A549 (cell line): ENCODE results near the gene GUCA1A. TPM values are rescaled to one million over a fixed set of nuclear protein-coding genes. Genes with fewer than 3 reads are reported as not detected.

Experiments
- ATAC-seq, 2 experiments: fragments of 200-7000 bp in 1 of 2; fragments of >200 bp in 1 of 2; cut with Nextera tagmentation in 1 of 2; cut with Tn5 transposase in 1 of 2; 3 replicates each; pipeline versions ENCODE4 v1.8.0 to v1.9.1; 2018 to 2020; ENCODE audit warnings: mild to moderate bottlenecking in 1 of 2, moderate library complexity in 1 of 2
- CTCF ChIA-PET: fragments of 300-600 bp; sonication (Branson Sonifier 250); formaldehyde crosslinking; extraction: SDS; loops from one replicate; lab custom pipeline; 2021; ENCODE audit warnings: antibody characterized with exemption, inconsistent platforms; lab: Yijun Ruan, JAX
- POLR2A ChIA-PET: fragments of 350-600 bp; formaldehyde crosslinking; extraction: SDS; loops from one replicate; lab custom pipeline; 2021; ENCODE audit warnings: antibody characterized with exemption, inconsistent platforms; lab: Yijun Ruan, JAX
- DNase-seq, 2 experiments: peaks; one replicate each; pipeline versions ENCODE4 v3.0.0 to v3.0.0-alpha.2; 2011 to 2016; ENCODE audit warnings: low read depth in 1 of 2, low spot score in 1 of 2
- FAIRE-seq: peaks from 2 replicates; lab custom pipeline; 2011; peaks lifted over from hg19 to GRCh38; lab: Jason Lieb, UNC
- H3K27ac ChIP-seq, 2 experiments: fragments of >200 bp; sonication (Bioruptor Twin); formaldehyde crosslinking; 3 replicates each; pipeline ENCODE4 v1.5.1; 2016 to 2017
- H3K4me1 ChIP-seq: fragments of >200 bp; sonication (Bioruptor Twin); formaldehyde crosslinking; 3 replicates; pipeline ENCODE4 v1.6.1; 2016
- H3K4me2 ChIP-seq: fragments of >200 bp; sonication (Bioruptor Twin); formaldehyde crosslinking; 3 replicates; pipeline ENCODE4 v1.6.1; 2016
- H3K4me3 ChIP-seq: fragments of >200 bp; sonication (Bioruptor Twin); formaldehyde crosslinking; 3 replicates; pipeline ENCODE4 v1.5.1; 2016
- H3K9me3 ChIP-seq: fragments of >200 bp; sonication (Bioruptor Twin); formaldehyde crosslinking; 3 replicates; pipeline ENCODE4 v1.6.1; 2016
- BHLHE40 ChIP-seq: IDR thresholded peaks from 2 replicates; pipeline ENCODE4 v1.6.1; 2012; ENCODE audit warnings: low read depth, low read length, inconsistent platforms
- ESRRA ChIP-seq: fragments of 150-350 bp; IDR thresholded peaks from 2 replicates; pipeline ENCODE4 v1.6.1; 2014; ENCODE audit warnings: mild to moderate bottlenecking, low read length, borderline replicate concordance
- HDAC2 ChIP-seq: fragments of 200-600 bp; sonication (generic); IDR thresholded peaks from 2 replicates; pipeline ENCODE4 v1.6.1; 2016
- HEYL ChIP-seq: fragments of 250-450 bp; sonication (Bioruptor Pico); IDR thresholded peaks from 2 replicates; pipeline ENCODE4 v1.8.0; 2021; ENCODE audit warnings: mild to moderate bottlenecking, moderate library complexity
- JUN ChIP-seq, 2 experiments: fragments of >200 bp; sonication (Bioruptor Twin); formaldehyde crosslinking; IDR thresholded peaks; 2 replicates in 1 of 2; 3 replicates in 1 of 2; pipeline ENCODE4 v1.6.1; 2016 to 2017
- JUNB ChIP-seq: fragments of >200 bp; sonication (Bioruptor Twin); formaldehyde crosslinking; IDR thresholded peaks from 2 replicates; pipeline ENCODE4 v1.6.1; 2016
- MAFK ChIP-seq: fragments of 450-650 bp; IDR thresholded peaks from 2 replicates; pipeline ENCODE4 v1.6.1; 2014; ENCODE audit not compliant: partially characterized antibody
- MAZ ChIP-seq: fragments of 150-350 bp; IDR thresholded peaks from 2 replicates; pipeline ENCODE4 v1.6.1; 2014; ENCODE audit warnings: antibody characterized with exemption, low read depth, low read length, borderline replicate concordance
- NFE2L2 ChIP-seq: fragments of 150-350 bp; conservative IDR thresholded peaks from 2 replicates; pipeline ENCODE4 v1.6.1; 2014; ENCODE audit warnings: low read length
- NR3C1 ChIP-seq: fragments of >200 bp; sonication (Bioruptor Twin); formaldehyde crosslinking; IDR thresholded peaks from 3 replicates; pipeline ENCODE4 v1.6.1; 2017
- PHF8 ChIP-seq: fragments of 200-600 bp; sonication (generic); IDR thresholded peaks from 2 replicates; pipeline ENCODE4 v1.6.1; 2016; ENCODE audit warnings: low read depth, mild to moderate bottlenecking, antibody characterized with exemption, moderate library complexity, borderline replicate concordance
- POLR2A ChIP-seq: IDR thresholded peaks from 2 replicates; pipeline ENCODE4 v1.6.1; 2012; ENCODE audit warnings: mild to moderate bottlenecking, low read length
- RAD21 ChIP-seq, 2 experiments: fragments of >200 bp in 1 of 2; sonication (Bioruptor Twin) in 1 of 2; formaldehyde crosslinking in 1 of 2; IDR thresholded peaks in 1 of 2; conservative IDR thresholded peaks in 1 of 2; 2 replicates in 1 of 2; 3 replicates in 1 of 2; pipeline ENCODE4 v1.6.1; 2012 to 2018; ENCODE audit warnings: inconsistent platforms in 1 of 2
- RFX5 ChIP-seq: fragments of 450-650 bp; IDR thresholded peaks from 2 replicates; pipeline ENCODE4 v1.7.1; 2014; ENCODE audit warnings: antibody characterized with exemption, mild to moderate bottlenecking, moderate library complexity
- SREBF2 ChIP-seq: fragments of 450-650 bp; IDR thresholded peaks from 2 replicates; pipeline ENCODE4 v1.6.1; 2014; ENCODE audit warnings: mild to moderate bottlenecking, moderate library complexity
- TP53 ChIP-seq: fragments of 250-450 bp; sonication (Bioruptor Pico); IDR thresholded peaks from 2 replicates; pipeline ENCODE4 v1.5.0; 2021; ENCODE audit warnings: mild to moderate bottlenecking, moderate library complexity
- ZC3H11A ChIP-seq: fragments of 450-650 bp; IDR thresholded peaks from 2 replicates; pipeline ENCODE4 v1.6.1; 2014; ENCODE audit warnings: antibody characterized with exemption, mild to moderate bottlenecking
- WGBS: methylation state at CpG from one replicate; pipeline ENCODE4 v1.1.6; 2017; ENCODE audit errors: missing lambda C conversion rate; 5-methylcytosine and 5-hydroxymethylcytosine counted together
- polyA plus RNA-seq, 4 experiments: library from polyadenylated mRNA; depleted of rRNA in 3 of 4; stranded (reverse); fragments of >200 nt; fragmentation: RNase III in 1 of 4; extraction: RNeasy Plus Mini Kit Qiagen cat#74134 plus additional on column Dnase treatment in 1 of 4; gene quantifications; 2 replicates in 3 of 4; 3 replicates in 1 of 4; pipeline ENCODE4 v1.2.3, GENCODE V29; 2011 to 2017
- TF ChIP-seq, protein P1 (sequence below): fragments of 200-600 bp; sonication (generic); IDR thresholded peaks from 2 replicates; pipeline ENCODE4 v1.6.1; 2016; ENCODE audit warnings: antibody characterized with exemption, mild to moderate bottlenecking, moderate library complexity
- TF ChIP-seq, protein P2 (sequence below): IDR thresholded peaks from 2 replicates; pipeline ENCODE4 v1.6.1; 2012; ENCODE audit warnings: low read depth, borderline replicate concordance
- TF ChIP-seq, protein P3 (sequence below): fragments of >200 bp; sonication (Bioruptor Twin); formaldehyde crosslinking; IDR thresholded peaks from 2 replicates; pipeline ENCODE4 v1.6.1; 2016
- TF ChIP-seq, protein P4 (sequence below): fragments of 450-650 bp; IDR thresholded peaks from 2 replicates; pipeline ENCODE4 v1.6.1; 2014; ENCODE audit warnings: antibody characterized with exemption
- TF ChIP-seq, protein P5 (sequence below): fragments of 250-450 bp; sonication (Bioruptor Pico); IDR thresholded peaks from 2 replicates; pipeline ENCODE4 v1.5.0; 2020; ENCODE audit warnings: low read depth, mild to moderate bottlenecking, moderate library complexity
- TF ChIP-seq, protein P6 (sequence below): fragments of >200 bp; sonication (Bioruptor Twin); formaldehyde crosslinking; IDR thresholded peaks from 3 replicates; pipeline ENCODE4 v1.5.1; 2016

Gene GUCA1A
- polyA plus RNA-seq, 2 of the 4 experiments (the other 2 are of a cell fraction), result not detected

DNA sequence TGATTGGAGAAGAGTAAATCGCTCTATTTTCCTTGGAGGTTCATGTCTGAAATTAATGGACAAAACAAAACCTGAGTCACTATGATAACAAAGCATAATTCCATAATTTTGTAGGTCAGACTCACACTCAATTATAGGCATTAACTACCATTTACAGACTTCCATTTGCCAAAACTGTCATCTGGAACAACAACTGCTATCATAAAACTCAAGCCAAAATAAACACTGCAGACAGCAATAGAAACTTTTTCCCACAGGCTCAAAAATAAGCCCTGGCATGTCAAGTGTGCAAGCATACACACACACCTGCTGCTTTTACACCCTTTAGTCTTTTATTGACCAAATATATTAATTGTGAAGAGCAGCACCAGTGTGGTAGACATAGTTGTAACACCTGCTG, 37.4 kb downstream of the GUCA1A start:
- Histone ChIP-seq H3K27ac (0 out of 6 replicates have a peak overlapping the region, but pooled peaks of 1 of the 2 experiments have one; percentile 26), H3K4me1 (peaks cover 23% of the 10 kb centered on the region), H3K9me3 (no peaks in the 10 kb centered on the region), H3K4me2 (no peak overlapping the region), H3K4me3 (no peak overlapping the region)
- ChIA-PET POLR2A (no interaction called here), CTCF (no interaction called here)
- no peak for ATAC-seq
- 78% methylated on average over 1 of the region's 1 CpG for WGBS
- TF ChIP-seq, protein P1, sequence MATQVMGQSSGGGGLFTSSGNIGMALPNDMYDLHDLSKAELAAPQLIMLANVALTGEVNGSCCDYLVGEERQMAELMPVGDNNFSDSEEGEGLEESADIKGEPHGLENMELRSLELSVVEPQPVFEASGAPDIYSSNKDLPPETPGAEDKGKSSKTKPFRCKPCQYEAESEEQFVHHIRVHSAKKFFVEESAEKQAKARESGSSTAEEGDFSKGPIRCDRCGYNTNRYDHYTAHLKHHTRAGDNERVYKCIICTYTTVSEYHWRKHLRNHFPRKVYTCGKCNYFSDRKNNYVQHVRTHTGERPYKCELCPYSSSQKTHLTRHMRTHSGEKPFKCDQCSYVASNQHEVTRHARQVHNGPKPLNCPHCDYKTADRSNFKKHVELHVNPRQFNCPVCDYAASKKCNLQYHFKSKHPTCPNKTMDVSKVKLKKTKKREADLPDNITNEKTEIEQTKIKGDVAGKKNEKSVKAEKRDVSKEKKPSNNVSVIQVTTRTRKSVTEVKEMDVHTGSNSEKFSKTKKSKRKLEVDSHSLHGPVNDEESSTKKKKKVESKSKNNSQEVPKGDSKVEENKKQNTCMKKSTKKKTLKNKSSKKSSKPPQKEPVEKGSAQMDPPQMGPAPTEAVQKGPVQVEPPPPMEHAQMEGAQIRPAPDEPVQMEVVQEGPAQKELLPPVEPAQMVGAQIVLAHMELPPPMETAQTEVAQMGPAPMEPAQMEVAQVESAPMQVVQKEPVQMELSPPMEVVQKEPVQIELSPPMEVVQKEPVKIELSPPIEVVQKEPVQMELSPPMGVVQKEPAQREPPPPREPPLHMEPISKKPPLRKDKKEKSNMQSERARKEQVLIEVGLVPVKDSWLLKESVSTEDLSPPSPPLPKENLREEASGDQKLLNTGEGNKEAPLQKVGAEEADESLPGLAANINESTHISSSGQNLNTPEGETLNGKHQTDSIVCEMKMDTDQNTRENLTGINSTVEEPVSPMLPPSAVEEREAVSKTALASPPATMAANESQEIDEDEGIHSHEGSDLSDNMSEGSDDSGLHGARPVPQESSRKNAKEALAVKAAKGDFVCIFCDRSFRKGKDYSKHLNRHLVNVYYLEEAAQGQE, result no peak
- TF ChIP-seq JUNB (no peak), POLR2A (no peak), SREBF2 (no peak), NR3C1 (no peak), TP53 (no peak), MAFK (no peak), MAZ (no peak)
- TF ChIP-seq, protein P2, sequence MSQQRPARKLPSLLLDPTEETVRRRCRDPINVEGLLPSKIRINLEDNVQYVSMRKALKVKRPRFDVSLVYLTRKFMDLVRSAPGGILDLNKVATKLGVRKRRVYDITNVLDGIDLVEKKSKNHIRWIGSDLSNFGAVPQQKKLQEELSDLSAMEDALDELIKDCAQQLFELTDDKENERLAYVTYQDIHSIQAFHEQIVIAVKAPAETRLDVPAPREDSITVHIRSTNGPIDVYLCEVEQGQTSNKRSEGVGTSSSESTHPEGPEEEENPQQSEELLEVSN, result no peak
- TF ChIP-seq, protein P3, sequence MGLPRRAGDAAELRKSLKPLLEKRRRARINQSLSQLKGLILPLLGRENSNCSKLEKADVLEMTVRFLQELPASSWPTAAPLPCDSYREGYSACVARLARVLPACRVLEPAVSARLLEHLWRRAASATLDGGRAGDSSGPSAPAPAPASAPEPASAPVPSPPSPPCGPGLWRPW, result no peak
- DNase-seq, result no peak
- FAIRE-seq, result no peak

DNA sequence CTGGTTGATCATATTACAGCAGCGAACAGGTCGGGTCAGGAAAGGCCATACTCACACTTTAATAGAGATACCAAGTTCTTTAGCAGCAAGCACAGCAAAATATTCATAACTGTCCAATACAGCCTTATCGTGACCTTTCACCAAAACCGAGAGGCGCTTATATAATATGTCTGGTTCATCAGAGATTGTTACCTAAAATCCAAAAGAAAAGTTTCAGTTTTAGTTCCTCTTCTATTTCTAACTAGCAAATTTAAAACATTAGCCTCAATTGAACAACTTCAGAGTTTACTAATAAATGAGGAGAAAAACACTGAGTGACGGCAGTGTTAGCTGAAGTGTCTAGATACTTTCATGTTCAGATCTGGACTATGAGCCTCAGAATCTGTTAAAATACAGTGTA, 38.6 kb downstream of the GUCA1A start:
- ATAC-seq (no peak), DNase-seq (no peak)
- POLR2A ChIA-PET, result no interaction called here
- Histone ChIP-seq H3K9me3 (no peaks in the 10 kb centered on the region), H3K4me1 (peaks cover 32% of the 10 kb centered on the region; the same call in 2 of the 3 replicates), H3K4me3 (no peak overlapping the region), H3K4me2 (no peak overlapping the region), H3K27ac (no peak overlapping the region)
- CTCF ChIA-PET, result interaction anchor here (1.5 to 2.5 kb wide), 2 partner anchors 11 to 45 kb away, joined by 3 to 9 read pairs; no protein-coding TSS in a partner anchor
- TF ChIP-seq JUN (IDR thresholded peaks at IDR 0.05) (no peak), PHF8 (no peak), ZC3H11A (no peak), SREBF2 (no peak), NFE2L2 (no peak), BHLHE40 (no peak), RFX5 (no peak), RAD21 (conservative IDR thresholded peaks at IDR 0.05 in 1 of 2, IDR thresholded peaks at IDR 0.05 in 1 of 2) (no peak), HEYL (CRISPR knock-in tag) (no peak), HDAC2 (no peak), ESRRA (no peak)
- TF ChIP-seq, protein P4, sequence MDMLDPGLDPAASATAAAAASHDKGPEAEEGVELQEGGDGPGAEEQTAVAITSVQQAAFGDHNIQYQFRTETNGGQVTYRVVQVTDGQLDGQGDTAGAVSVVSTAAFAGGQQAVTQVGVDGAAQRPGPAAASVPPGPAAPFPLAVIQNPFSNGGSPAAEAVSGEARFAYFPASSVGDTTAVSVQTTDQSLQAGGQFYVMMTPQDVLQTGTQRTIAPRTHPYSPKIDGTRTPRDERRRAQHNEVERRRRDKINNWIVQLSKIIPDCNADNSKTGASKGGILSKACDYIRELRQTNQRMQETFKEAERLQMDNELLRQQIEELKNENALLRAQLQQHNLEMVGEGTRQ, result no peak
- TF ChIP-seq, protein P5, sequence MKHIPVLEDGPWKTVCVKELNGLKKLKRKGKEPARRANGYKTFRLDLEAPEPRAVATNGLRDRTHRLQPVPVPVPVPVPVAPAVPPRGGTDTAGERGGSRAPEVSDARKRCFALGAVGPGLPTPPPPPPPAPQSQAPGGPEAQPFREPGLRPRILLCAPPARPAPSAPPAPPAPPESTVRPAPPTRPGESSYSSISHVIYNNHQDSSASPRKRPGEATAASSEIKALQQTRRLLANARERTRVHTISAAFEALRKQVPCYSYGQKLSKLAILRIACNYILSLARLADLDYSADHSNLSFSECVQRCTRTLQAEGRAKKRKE (CRISPR knock-in tag), result no peak
- TF ChIP-seq, protein P6, sequence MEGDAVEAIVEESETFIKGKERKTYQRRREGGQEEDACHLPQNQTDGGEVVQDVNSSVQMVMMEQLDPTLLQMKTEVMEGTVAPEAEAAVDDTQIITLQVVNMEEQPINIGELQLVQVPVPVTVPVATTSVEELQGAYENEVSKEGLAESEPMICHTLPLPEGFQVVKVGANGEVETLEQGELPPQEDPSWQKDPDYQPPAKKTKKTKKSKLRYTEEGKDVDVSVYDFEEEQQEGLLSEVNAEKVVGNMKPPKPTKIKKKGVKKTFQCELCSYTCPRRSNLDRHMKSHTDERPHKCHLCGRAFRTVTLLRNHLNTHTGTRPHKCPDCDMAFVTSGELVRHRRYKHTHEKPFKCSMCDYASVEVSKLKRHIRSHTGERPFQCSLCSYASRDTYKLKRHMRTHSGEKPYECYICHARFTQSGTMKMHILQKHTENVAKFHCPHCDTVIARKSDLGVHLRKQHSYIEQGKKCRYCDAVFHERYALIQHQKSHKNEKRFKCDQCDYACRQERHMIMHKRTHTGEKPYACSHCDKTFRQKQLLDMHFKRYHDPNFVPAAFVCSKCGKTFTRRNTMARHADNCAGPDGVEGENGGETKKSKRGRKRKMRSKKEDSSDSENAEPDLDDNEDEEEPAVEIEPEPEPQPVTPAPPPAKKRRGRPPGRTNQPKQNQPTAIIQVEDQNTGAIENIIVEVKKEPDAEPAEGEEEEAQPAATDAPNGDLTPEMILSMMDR, result no peak
- TF ChIP-seq, protein P3, result no peak
- TF ChIP-seq, all 56 proteins: peak for 0
- 94% methylated on average over 6 of the region's 6 CpGs for WGBS
- FAIRE-seq, result no peak
